HPDE6-E6E7 (cell line): ENCODE data around the gene ARHGEF28.

Source experiments
- DNase-seq: peaks from one replicate; pipeline ENCODE4 v3.0.0; 2011; ENCODE audit warnings: missing footprints; ENCODE audit errors: extremely low spot score

The ARHGEF28 gene

DNA sequence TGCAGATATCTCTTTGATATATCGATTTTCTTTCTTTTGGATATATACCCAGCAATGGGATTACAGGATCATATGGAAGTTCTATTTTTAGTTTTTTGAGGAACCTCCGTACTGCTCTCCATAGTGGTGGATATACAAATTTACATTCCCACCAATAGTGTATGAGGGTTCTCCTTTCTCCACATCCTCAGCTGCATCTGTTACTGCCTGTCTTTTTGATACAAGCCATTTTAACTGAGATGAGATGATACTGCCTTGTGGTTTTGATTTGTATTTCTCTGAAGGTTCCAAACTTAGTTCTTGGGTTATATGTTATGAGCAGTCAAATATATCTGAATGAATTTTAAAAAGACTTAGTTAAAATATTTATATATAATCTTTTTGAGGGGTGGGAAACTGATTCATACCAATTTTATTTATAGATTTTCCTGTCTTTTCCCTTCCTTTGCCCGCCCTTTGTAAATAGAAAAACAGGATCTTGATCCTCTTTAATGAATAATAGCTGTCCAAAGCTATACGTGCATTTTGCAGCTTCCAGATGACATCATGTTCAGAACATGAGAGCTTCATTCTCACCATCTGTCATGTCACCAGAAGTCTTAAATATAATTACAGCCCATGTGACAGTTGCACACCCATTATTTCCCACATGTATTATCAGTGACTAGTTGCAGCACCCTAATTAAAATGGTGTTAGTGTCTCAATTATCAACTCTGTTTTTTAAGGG lies 6.2 kb upstream of the ARHGEF28 start:
- no peak for DNase-seq

GRCh38 chr5:73620334-73620687 lies 5.7 kb upstream of the ARHGEF28 start:
- no peak for DNase-seq

DNA sequence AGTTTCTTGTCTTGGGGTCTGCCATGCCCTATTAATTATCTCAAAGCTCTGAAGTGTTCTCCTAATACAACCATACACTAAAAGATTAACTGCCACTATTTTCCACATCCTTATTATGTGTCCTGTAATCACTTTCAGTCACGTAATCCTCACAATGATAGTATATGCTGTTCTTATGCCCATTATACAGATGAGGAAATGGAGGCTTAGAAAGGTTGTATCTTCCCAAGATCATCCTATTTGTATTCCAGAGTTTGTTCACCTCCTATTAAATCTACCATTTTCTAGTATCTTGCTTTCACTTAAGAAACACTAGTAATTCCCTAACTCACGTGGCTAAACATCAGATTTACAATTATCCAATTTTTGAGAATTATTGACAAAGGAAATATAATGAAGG lies 2.9 kb upstream of the ARHGEF28 start:
- no peak for DNase-seq

- no peak for DNase-seq
Measured at GRCh38 chr5:73623901-73624404, 2.0 kb upstream of the ARHGEF28 start.

DNA sequence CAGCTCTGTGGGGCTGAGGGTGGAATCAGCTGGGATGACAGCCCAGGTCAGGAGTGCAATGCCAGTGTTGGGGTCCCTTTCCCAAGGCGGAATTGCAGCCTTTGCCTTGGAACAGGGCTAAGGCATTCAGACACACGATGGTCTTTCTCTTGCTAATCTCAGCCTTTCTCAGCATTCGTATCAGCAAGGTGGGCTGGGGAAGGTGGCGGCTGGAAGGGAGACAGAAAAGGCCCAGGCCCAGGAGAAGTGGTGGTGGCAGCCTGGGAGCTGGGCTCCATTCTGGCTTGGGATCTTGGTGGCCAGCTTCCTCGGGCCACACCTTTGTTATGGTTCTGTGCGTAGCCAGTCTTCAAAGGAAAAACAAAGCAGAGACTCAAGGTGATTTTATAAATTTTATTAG lies 1.1 kb upstream of the ARHGEF28 start:
- DNase-seq = no peak

DNA sequence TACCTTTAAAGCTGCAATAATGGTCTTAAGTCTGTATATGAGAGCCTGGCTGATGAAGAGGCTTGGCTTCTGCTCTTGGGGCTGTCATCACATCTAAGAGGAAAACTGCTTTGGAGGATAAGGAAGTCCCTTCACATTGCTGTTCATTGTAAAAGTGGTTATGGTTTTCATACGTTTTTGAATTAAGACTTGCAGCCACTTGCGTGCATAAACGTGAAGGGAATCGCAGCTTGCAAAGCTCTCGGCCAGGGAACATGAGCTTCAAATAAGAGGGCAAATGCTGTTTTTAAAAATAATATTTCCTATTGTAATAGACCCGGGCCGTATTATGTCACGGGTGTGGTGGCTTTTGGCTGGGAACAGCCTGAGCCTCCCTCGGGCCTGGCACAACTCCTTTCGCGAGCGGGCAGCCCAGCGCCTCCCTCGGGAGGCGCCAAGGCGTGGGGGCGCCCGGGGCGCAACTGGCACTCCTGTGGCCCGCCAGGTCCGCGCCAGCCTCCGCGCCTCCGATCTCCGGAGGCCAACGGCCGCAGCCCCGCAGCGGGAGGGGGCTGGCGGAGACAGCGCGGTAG lies 538 bp upstream of the ARHGEF28 start:
- DNase-seq = no peak

- DNase-seq = no peak
Measured at GRCh38 chr5:73626814-73627313, 868 bp downstream of the ARHGEF28 start.

GRCh38 chr5:73629456-73629855 lies 3.5 kb downstream of the ARHGEF28 start:
- DNase-seq = no peak

DNA sequence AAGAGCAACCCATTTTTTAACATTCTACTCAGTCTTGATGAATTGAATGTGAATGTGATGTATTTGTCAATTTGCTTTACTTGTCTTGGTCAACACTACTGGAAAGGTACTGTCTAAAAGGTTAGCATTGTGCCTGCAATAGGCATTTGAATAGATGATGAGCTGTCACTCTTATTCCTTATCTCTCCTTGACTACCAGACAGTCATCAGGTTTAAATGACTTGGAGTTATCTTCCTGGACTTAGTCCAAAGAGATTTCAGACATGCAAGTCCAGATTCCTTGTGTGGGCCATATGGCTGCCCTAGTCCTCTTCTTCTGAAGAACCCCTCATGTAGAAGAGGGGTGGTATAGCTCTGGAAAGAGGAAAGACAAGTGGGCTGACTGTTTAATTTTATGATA lies 4.8 kb downstream of the ARHGEF28 start:
- DNase-seq = no peak

- DNase-seq = no peak
Measured at GRCh38 chr5:73631500-73631899, 5.5 kb downstream of the ARHGEF28 start.

DNA sequence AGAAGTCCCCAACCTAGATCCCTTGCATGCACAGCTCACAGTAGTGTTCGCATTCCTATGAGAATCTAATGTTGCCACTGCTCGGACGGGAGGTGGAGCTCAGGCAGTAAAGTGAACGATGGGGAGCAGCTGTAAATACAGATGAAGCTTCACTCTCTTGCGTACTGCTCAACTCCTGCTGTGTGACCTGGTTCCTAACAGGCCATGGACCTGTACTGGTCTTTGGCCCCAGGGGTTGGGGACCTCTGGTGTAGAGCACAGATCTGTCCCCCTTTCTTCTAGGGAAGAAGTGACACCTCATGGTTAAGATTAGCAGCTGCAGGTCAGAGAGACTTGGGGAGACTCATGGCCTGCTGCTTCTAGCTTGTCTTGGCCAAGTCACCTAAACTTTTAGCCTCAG lies 7.1 kb downstream of the ARHGEF28 start:
- DNase-seq = no peak

- no peak for DNase-seq
Measured at GRCh38 chr5:73636408-73636807, 10.4 kb downstream of the ARHGEF28 start.

DNA sequence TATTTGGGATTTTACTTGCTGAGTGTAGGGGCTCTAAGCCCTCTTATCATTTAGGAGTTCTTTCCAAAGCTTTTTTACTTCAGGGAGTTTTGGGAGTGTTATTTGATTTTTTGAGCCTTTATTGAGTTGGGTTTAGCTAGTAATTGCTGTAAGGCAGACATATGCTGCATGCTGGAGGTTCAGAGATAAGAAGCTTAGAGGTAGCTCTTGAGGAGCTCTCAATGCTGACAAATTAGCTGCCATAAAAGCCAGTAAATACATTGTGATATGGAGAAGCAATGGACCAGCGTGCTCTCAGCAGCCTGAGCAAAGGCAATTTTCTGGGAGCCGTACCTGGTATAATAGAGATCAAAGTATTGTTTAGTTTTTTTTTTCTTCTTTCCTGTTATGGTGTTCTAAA lies 11.6 kb downstream of the ARHGEF28 start:
- DNase-seq = no peak

GRCh38 chr5:73638344-73639095 lies 12.5 kb downstream of the ARHGEF28 start:
- DNase-seq = no peak

DNA sequence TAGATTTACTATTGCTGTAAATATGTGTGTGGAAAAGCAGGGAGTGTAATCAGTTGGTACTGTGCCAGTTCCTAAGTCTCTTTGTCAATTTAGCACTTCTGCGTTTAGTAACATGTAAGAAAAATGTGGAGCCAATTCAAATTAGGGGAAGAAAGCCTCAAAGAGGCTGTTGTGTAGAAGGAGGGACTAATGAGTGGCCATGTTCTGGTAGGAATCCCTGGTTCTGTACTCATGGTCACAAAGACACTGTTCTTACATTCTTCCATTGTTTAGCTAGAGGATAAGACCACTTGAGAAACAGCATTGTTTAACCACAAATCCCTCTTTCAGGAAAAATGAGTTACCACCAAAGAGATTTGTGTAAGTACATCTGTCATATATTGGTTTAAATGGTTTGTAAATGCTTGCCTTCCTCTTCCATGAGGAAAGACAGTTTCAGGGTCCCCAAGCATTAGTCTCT lies 14.9 kb downstream of the ARHGEF28 start:
- no peak for DNase-seq

GRCh38 chr5:73641811-73642210 lies 15.8 kb downstream of the ARHGEF28 start:
- no peak for DNase-seq

DNA sequence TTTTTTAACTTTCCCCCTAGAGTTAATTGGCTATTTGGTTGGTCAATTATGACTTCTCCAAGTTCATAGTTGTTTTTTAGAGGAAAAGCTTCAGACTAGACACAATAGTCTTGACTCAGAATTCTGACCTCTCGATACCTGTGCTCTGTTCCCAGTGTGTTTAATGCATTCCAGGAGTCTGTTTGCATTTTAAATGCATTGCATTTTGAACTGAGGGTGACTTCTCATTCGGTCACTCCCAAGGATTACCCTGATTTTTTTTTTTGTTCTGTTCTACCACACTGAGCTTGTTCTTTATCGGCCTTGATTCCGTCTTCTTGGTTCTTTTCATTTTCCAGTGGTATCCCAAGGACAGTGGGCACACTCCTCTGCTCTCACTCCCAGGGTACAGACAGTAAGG lies 16.3 kb downstream of the ARHGEF28 start:
- DNase-seq = no peak

- DNase-seq = no peak
Measured at GRCh38 chr5:73644385-73644963, 18.5 kb downstream of the ARHGEF28 start.

GRCh38 chr5:73647721-73648120 lies 21.7 kb downstream of the ARHGEF28 start:
- DNase-seq = no peak

GRCh38 chr5:73648515-73648914 lies 22.5 kb downstream of the ARHGEF28 start:
- no peak for DNase-seq

GRCh38 chr5:73649926-73650325 lies 23.9 kb downstream of the ARHGEF28 start:
- no peak for DNase-seq

- DNase-seq = no peak
Measured at GRCh38 chr5:73652391-73652790, 26.4 kb downstream of the ARHGEF28 start.
